Measurements from ENCODE around the gene NOVA2. TPM values are rescaled to one million over a fixed set of nuclear protein-coding genes. Genes with fewer than 3 reads are reported as not detected.

Gene NOVA2
- total and polyA plus RNA-seq, 2 of the 8 experiments (the other 6 are each of a cell fraction or from before 2014, with no cell fraction given): 3.2 to 24.6 TPM

DNA sequence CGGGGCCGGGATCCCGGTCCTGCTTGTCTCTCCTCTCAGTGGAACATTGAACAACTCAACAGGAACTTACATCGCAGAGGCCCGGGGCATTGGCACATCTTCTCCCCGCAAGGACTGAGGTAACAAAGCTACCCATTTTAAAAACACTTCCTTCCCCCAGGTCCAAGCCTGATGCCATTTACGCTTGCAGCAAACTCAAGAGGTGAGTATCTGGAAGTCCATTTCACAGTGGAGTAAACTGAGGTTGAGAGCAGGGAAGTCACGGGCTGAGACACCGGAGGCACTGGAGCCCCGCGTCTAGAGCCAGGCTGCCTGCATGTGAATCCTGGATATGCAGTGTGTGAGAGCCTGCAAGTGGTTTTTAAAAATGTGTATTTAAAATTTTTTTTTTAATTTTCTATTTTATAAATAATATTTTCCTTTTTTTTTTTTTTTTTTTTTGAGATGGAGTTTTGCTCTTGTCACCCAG is 49.7 kb upstream of the NOVA2 start:
- Histone ChIP-seq H3K4me3 (ENCODE audit: extremely low read depth in 1 of 4, insufficient read depth in 2 of 4, low read depth in 3 of 4, low read length in 4 of 4) (no peak overlapping the region), H3K4me2 (ENCODE audit: insufficient read depth in 1 of 2, low read depth in 2 of 2, low read length in 2 of 2) (no peak overlapping the region), H3K23ac (ENCODE audit: insufficient read length) (no peak overlapping the region), H3K36me3 (ENCODE audit: control insufficient read depth in 2 of 4, insufficient read depth in 4 of 4, low read length in 3 of 4) (no peaks in the 10 kb centered on the region), H2BK20ac (ENCODE audit: low read length) (no peak overlapping the region), H3K23me2 (ENCODE audit: low read depth, low read length) (no peaks in the 10 kb centered on the region), H3K18ac (ENCODE audit: extremely low read depth, low read length) (no peak overlapping the region), H4K5ac (ENCODE audit: insufficient read length, low read depth, low read length) (no peak overlapping the region), H3K14ac (ENCODE audit: insufficient read length) (no peak overlapping the region), H2BK120ac (replicated peaks; ENCODE audit: low read depth, low read length) (no peak overlapping the region), H3K9ac (replicated peaks in 1 of 4; ENCODE audit: extremely low read depth in 1 of 4, low read depth in 3 of 4, low read length in 3 of 4) (no peak overlapping the region), H3K4ac (replicated peaks; ENCODE audit: insufficient read length, low read depth, low read length) (no peak overlapping the region), H3K56ac (replicated peaks; ENCODE audit: insufficient read length, low read depth, low read length) (no peak overlapping the region), H4K20me1 (replicated peaks in 1 of 2; ENCODE audit: control insufficient read depth in 1 of 2, insufficient read depth in 2 of 2, low read length in 2 of 2) (peaks cover 0 to 2% of the 10 kb centered on the region in 2 experiments), H2BK15ac (ENCODE audit: low read length) (no peak overlapping the region), H3K9me3 (ENCODE audit: insufficient read depth in 2 of 2, low read depth in 1 of 2, low read length in 1 of 2) (no peaks in the 10 kb centered on the region), H2BK12ac (ENCODE audit: low read depth, low read length) (no peak overlapping the region), H2BK5ac (ENCODE audit: low read depth, low read length) (no peak overlapping the region), H2AK5ac (ENCODE audit: low read depth, low read length) (no peak overlapping the region), H3K79me2 (ENCODE audit: control insufficient read depth in 1 of 2, insufficient read depth in 2 of 2, low read length in 2 of 2) (no peaks in the 10 kb centered on the region), H2AFZ (ENCODE audit: low read length) (no peak overlapping the region), H3K27ac (ENCODE audit: low read depth, low read length) (no peak overlapping the region), H4K91ac (replicated peaks; ENCODE audit: insufficient read length, low read length) (no peak overlapping the region), H3K79me1 (ENCODE audit: low read depth, low read length) (no peaks in the 10 kb centered on the region), H4K8ac (ENCODE audit: extremely low read depth, insufficient read depth, low read length) (no peak overlapping the region), H3K4me1 (replicated peaks in 1 of 4; ENCODE audit: control insufficient read depth in 3 of 4, insufficient read depth in 4 of 4, low read length in 3 of 4) (peaks cover 0 to 14% (median 8%) of the 10 kb centered on the region in 4 experiments; a peak in 6 of 7 replicates), H3K27me3 (replicated peaks in 1 of 4; ENCODE audit: control insufficient read depth in 3 of 4, extremely low read depth in 1 of 4, insufficient read depth in 3 of 4, low read length in 3 of 4) (0 out of 7 replicates have a peak, but pooled peaks cover 0 to 2% (median 0%) of the 10 kb centered on the region in 4 experiments)
- WGBS, 2 experiments (ENCODE audit: extremely low coverage in 1 of 2, insufficient coverage in 1 of 2, insufficient read length in 1 of 2, insufficient replicate concordance in 2 of 2, low coverage in 1 of 2, low lambda C conversion rate in 2 of 2, missing lambda C conversion rate in 1 of 2): 97% methylated on average over 11 of the region's 11 CpGs; no CpG with 5 or more reads in 1 of the 2 experiments
- POLR2A ChIA-PET (ENCODE audit: partially characterized antibody): interaction anchor here (1.1 to 2.7 kb wide), 4 partner anchors 10 to 362 kb away, joined by 3 to 7 read pairs (median 5); no protein-coding TSS in a partner anchor
- no peak for DNase-seq (ENCODE audit: low read depth in 1 of 2, low spot score in 2 of 2)
- no peak for FAIRE-seq
- CTCF ChIA-PET (ENCODE audit: partially characterized antibody): interaction anchor here (0.7 to 17.0 kb wide), 4 partner anchors 43 to 951 kb away, joined by 3 to 250 read pairs (median 4); no protein-coding TSS in a partner anchor
- TF ChIP-seq NANOG (IDR thresholded peaks at IDR 0.05; ENCODE audit: insufficient read depth, low read depth, low read length, poor library complexity, severe bottlenecking): no peak
- TF ChIP-seq EGR1 (IDR thresholded peaks at IDR 0.05; ENCODE audit: borderline replicate concordance, low read depth, low read length): no peak
